Spleen (tissue), 11 donors: ENCODE results near the gene NR1I2. TPM values are rescaled to one million over a fixed set of nuclear protein-coding genes. Genes with fewer than 3 reads are reported as not detected.

Experiments used
- DNase-seq: peaks from one replicate; pipeline ENCODE4 v3.0.0-alpha.2; 2020
- H3K27ac ChIP-seq, 8 donors: fragments of 200-600 bp; sonication (generic) in 7 of 8; 1 replicate in 4 of 8; 2 replicates in 4 of 8; pipeline versions ENCODE4 v1.5.0 to v1.8.0; 2016 to 2021; ENCODE audit warnings: inconsistent platforms in 4 of 8, mild to moderate bottlenecking in 4 of 8, moderate library complexity in 1 of 8
- H3K27me3 ChIP-seq, 7 donors: fragments of 200-600 bp; sonication (generic) in 6 of 7; replicated peaks in 1 of 7; 1 replicate in 4 of 7; 2 replicates in 3 of 7; pipeline versions ENCODE4 v1.5.0 to v1.8.0; 2016 to 2021; ENCODE audit warnings: inconsistent platforms in 3 of 7, mild to moderate bottlenecking in 1 of 7
- H3K36me3 ChIP-seq, 6 donors: fragments of 200-600 bp; sonication (generic) in 5 of 6; 1 replicate in 4 of 6; 2 replicates in 2 of 6; pipeline versions ENCODE4 v1.5.0 to v1.8.0; 2016 to 2021; ENCODE audit warnings: inconsistent platforms in 2 of 6
- H3K4me1 ChIP-seq, 6 donors: fragments of 200-600 bp; sonication (generic) in 5 of 6; 1 replicate in 3 of 6; 2 replicates in 3 of 6; pipeline versions ENCODE4 v1.5.0 to v1.8.0; 2016 to 2021; ENCODE audit warnings: inconsistent platforms in 3 of 6
- H3K4me3 ChIP-seq, 8 donors: fragments of 200-600 bp; sonication (generic) in 7 of 8; 1 replicate in 4 of 8; 2 replicates in 4 of 8; pipeline versions ENCODE4 v1.5.0 to v1.8.0; 2016 to 2021; ENCODE audit warnings: inconsistent platforms in 4 of 8, mild to moderate bottlenecking in 4 of 8, moderate library complexity in 2 of 8
- H3K9me3 ChIP-seq, 8 donors: fragments of 200-600 bp; sonication (generic) in 7 of 8; 1 replicate in 4 of 8; 2 replicates in 4 of 8; pipeline versions ENCODE4 v1.5.0 to v1.8.0; 2016 to 2021; ENCODE audit warnings: inconsistent platforms in 4 of 8
- POLR2A ChIP-seq, 3 donors: fragments of 450-650 bp; IDR thresholded peaks; one replicate each; pipeline ENCODE4 v1.5.1; 2017; ENCODE audit warnings: antibody characterized with exemption in 3 of 3, mild to moderate bottlenecking in 1 of 3
- POLR2AphosphoS5 ChIP-seq, 3 donors: sonication (generic); formaldehyde crosslinking; IDR thresholded peaks; one replicate each; pipeline ENCODE4 v1.5.1; 2017; ENCODE audit warnings: antibody characterized with exemption in 3 of 3
- WGBS, 5 donors: extraction: QIAGEN DNeasy Blood & Tissue Kit in 3 of 5; methylation state at CpG; one replicate each; pipeline versions ENCODE4 v1.1.5 to v1.1.7; 2013 to 2018; 5-methylcytosine and 5-hydroxymethylcytosine counted together
- intact Hi-C: fragments of 100-400 bp; cut with DNase I; formaldehyde crosslinking; loops from one replicate; pipeline ENCODE4 v1.15.0; 2023; ENCODE audit warnings: low total_unique reads
- polyA plus RNA-seq, 3 donors: library from polyadenylated mRNA; stranded (reverse); fragments of 200-250 nt; gene quantifications; one replicate each; pipeline ENCODE4 v1.2.1, GENCODE V29; 2013
- total RNA-seq, 7 donors: library from RNA; depleted of rRNA in 3 of 7; stranded (reverse); fragments of >200 nt in 3 of 7; fragmentation: NEBNext Ultra II Directional in 4 of 7; extraction: Animal tissue kit (Norgen Biotek cat#: 25700) in 4 of 7; gene quantifications; one replicate each; pipeline versions ENCODE4 v1.1.0 to v1.2.1, GENCODE V29; 2016 to 2021
- TF ChIP-seq, protein P1 (sequence below), 11 experiments: fragments of 200-600 bp in 7 of 11; fragments of 450-650 bp in 4 of 11; sonication (generic) in 4 of 11; IDR thresholded peaks in 8 of 11; conservative IDR thresholded peaks in 3 of 11; 1 replicate in 7 of 11; 2 replicates in 4 of 11; pipeline versions ENCODE4 v1.4.0 to v1.8.0; 2016 to 2021; ENCODE audit warnings: antibody characterized with exemption in 11 of 11, inconsistent platforms in 4 of 11, mild to moderate bottlenecking in 1 of 11
- donor health status: healthy with polysubstance abuse.
- donor health status: DM: no; HTN: no; CAD: no; lungs with moderate emphysema.
- donor health status: DM: no; HTN: no; CAD: no.
- donor health status: Bipolar disorder and iron deficiency.
- donor health status: healthy.
- donor health status: DM: no; HTN: no; CAD: no.
- donor health status: DM: yes; HTN: yes; CAD: no.

NR1I2 gene
- total and polyA plus RNA-seq, 10 donors = 0.26 to 1.1 (median 0.55) TPM; not detected in 1

DNA sequence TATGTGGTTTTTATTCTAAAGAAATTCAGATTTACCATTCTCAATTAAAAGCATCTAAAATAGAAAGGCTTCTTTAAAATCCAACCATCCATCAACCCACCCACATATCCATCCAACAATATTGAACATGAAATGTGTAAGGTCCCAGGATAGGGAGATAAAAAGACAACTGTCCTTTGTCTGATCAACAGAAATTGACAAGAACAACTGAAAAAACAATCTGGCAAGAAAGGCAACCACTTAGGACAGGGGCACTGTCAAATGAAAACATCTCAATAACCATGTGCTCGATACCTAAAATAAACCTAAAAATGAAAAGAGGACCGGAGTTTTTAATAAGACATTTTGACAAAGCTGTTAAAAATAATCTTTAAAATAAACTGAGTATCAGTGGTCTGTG is 67.2 kb downstream of the NR1I2 start:
- intact Hi-C loops = no loop called here
- Histone ChIP-seq H3K9me3 (peaks cover 0 to 7% (median 0%) of the 10 kb centered on the region in 8 donors), H3K27ac (no peak overlapping the region), H3K4me3 (no peak overlapping the region), H3K4me1 (no peaks in the 10 kb centered on the region), H3K27me3 (no peaks in the 10 kb centered on the region), H3K36me3 (peaks cover 0 to 31% (median 0%) of the 10 kb centered on the region in 6 donors)
- TF ChIP-seq POLR2AphosphoS5 (IDR thresholded peaks at IDR 0.05) = no peak
- TF ChIP-seq POLR2A (IDR thresholded peaks at IDR 0.05) = no peak
- TF ChIP-seq, protein P1, sequence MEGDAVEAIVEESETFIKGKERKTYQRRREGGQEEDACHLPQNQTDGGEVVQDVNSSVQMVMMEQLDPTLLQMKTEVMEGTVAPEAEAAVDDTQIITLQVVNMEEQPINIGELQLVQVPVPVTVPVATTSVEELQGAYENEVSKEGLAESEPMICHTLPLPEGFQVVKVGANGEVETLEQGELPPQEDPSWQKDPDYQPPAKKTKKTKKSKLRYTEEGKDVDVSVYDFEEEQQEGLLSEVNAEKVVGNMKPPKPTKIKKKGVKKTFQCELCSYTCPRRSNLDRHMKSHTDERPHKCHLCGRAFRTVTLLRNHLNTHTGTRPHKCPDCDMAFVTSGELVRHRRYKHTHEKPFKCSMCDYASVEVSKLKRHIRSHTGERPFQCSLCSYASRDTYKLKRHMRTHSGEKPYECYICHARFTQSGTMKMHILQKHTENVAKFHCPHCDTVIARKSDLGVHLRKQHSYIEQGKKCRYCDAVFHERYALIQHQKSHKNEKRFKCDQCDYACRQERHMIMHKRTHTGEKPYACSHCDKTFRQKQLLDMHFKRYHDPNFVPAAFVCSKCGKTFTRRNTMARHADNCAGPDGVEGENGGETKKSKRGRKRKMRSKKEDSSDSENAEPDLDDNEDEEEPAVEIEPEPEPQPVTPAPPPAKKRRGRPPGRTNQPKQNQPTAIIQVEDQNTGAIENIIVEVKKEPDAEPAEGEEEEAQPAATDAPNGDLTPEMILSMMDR (IDR thresholded peaks at IDR 0.05 in 8 of 11, conservative IDR thresholded peaks at IDR 0.05 in 3 of 11) = no peak
- 88 to 95% (median 94%) methylated on average over 2 of the region's 2 CpGs for WGBS, 5 donors
- no peak for DNase-seq

DNA sequence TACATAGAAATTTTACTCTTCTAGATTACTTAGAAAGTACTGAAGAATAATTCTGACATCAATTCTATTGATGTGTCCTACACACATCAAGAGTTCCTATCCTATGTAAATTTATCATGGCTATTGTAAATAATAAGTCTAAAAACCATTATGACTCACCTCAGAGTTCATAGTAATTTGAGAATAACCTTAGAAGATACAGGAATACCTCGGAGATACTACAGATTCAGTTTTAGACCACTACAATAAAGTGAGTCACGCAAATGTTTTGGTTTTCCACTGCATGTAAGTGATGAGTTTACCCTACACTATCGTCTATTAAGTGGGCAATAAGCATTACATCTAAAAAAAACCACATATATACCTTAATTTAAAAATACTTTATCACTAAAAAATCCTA is 74.8 kb downstream of the NR1I2 start:
- H3K27me3 ChIP-seq = no peaks in the 10 kb centered on the region
- H3K36me3 ChIP-seq = peaks cover 0 to 62% (median 17%) of the 10 kb centered on the region in 6 donors
- no peak overlapping the region for H3K4me3 ChIP-seq
- intact Hi-C loops = no loop called here
- no peak overlapping the region for H3K27ac ChIP-seq
- TF ChIP-seq POLR2A (IDR thresholded peaks at IDR 0.05) = no peak
- TF ChIP-seq, protein P1 (IDR thresholded peaks at IDR 0.05 in 8 of 11, conservative IDR thresholded peaks at IDR 0.05 in 3 of 11) = no peak
- no peak for TF ChIP-seq POLR2AphosphoS5 (IDR thresholded peaks at IDR 0.05)
- DNase-seq = no peak
- H3K4me1 ChIP-seq = no peaks in the 10 kb centered on the region
- WGBS, 5 donors = 94 to 99% (median 94%) methylated on average over 3 of the region's 3 CpGs
- H3K9me3 ChIP-seq = peaks cover 0 to 19% (median 6%) of the 10 kb centered on the region in 8 donors

DNA sequence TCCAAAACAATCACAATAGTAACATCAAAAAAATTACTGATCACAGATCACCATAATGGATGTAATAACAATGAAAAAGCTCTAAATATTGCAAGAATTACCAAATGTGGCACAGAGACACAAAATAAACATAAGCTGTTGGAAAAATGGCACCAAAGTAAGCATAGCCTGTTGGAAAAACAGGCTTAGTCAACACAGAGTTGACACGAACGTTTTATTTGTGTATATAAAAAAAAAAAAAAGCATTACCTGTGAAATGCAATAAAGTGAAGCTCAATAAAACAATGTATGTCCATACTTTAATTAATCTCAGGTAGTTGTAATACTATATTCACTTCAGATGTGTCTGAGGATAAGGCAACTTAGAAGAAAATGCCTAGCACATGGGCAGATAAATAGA is 77.1 kb downstream of the NR1I2 start:
- Histone ChIP-seq H3K4me3 (no peak overlapping the region), H3K27me3 (no peaks in the 10 kb centered on the region), H3K9me3 (peaks cover 0 to 19% (median 6%) of the 10 kb centered on the region in 8 donors), H3K4me1 (no peaks in the 10 kb centered on the region), H3K36me3 (peaks cover 7 to 83% (median 29%) of the 10 kb centered on the region in 6 donors), H3K27ac (no peak overlapping the region)
- DNase-seq = no peak
- intact Hi-C loops = no loop called here
- WGBS, 5 donors = 95 to 100% (median 98%) methylated on average over 2 of the region's 2 CpGs
- TF ChIP-seq POLR2A (IDR thresholded peaks at IDR 0.05) = no peak

DNA sequence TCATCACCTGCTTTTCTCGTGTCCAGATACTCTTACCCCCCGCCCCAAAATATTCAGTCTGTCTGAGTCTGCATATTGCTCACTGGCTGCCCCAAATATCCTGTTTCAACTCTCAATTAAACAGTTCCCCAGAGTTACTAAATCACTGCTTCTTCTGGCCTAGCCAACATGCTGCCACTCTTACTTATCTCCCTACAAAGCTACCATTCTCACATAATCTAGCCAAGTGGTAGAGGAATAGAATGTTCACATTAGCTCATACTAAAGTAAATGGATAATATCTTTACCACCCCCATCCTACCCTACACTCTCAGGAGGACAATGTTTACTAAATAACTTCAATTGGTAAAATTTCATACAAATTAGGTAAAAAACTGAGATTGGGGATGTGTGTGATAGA is 77.8 kb downstream of the NR1I2 start:
- intact Hi-C loops = no loop called here
- Histone ChIP-seq H3K4me1 (no peaks in the 10 kb centered on the region), H3K27ac (no peak overlapping the region), H3K36me3 (peaks cover 7 to 90% (median 29%) of the 10 kb centered on the region in 6 donors), H3K4me3 (no peak overlapping the region), H3K9me3 (peaks cover 0 to 19% (median 6%) of the 10 kb centered on the region in 8 donors), H3K27me3 (no peaks in the 10 kb centered on the region)
- WGBS, 5 donors = 96 to 100% (median 97%) methylated on average over 2 of the region's 2 CpGs
- no peak for DNase-seq
- TF ChIP-seq POLR2A (IDR thresholded peaks at IDR 0.05) (no peak), POLR2AphosphoS5 (IDR thresholded peaks at IDR 0.05) (no peak)
- TF ChIP-seq, protein P1 (IDR thresholded peaks at IDR 0.05 in 8 of 11, conservative IDR thresholded peaks at IDR 0.05 in 3 of 11) = no peak

DNA sequence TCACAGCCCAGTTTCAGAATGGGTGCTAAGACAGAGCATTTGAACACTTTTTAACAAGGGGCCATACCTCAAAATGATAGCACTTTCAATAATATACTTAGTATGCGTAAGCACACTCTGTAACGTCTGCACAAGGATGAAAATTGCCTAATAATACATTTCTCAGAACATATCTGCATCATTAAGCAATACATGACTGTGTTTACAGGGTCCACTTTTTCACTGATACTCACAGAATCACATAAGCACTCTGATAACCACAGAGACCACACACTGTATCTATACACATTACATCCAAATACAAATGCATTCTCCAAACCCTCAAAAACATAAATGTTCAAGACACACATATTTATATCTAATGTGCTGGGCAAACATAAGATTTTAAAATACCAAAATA is 79.8 kb downstream of the NR1I2 start:
- no peak overlapping the region for H3K4me3 ChIP-seq

More for the DNA sequence above, 79.8 kb downstream of the NR1I2 start:
- 78 to 95% (median 93%) methylated on average over 2 of the region's 2 CpGs for WGBS, 5 donors
- no peaks in the 10 kb centered on the region for H3K27me3 ChIP-seq
- no peak overlapping the region for H3K27ac ChIP-seq
- peaks cover 0 to 8% (median 2%) of the 10 kb centered on the region in 8 donors for H3K9me3 ChIP-seq
- intact Hi-C loops = no loop called here
- H3K36me3 ChIP-seq = peaks cover 7 to 80% (median 29%) of the 10 kb centered on the region in 6 donors
- no peak for DNase-seq
- no peaks in the 10 kb centered on the region for H3K4me1 ChIP-seq
- TF ChIP-seq POLR2AphosphoS5 (IDR thresholded peaks at IDR 0.05) (no peak), POLR2A (IDR thresholded peaks at IDR 0.05) (no peak)
- TF ChIP-seq, protein P1 (IDR thresholded peaks at IDR 0.05 in 8 of 11, conservative IDR thresholded peaks at IDR 0.05 in 3 of 11) = no peak
